CD14-positive monocyte (primary cell): ENCODE measurements around the gene GNG5. TPM values are rescaled to one million over a fixed set of nuclear protein-coding genes. Genes with fewer than 3 reads are reported as not detected.
A peak's percentile ranks its signal among the peaks of the same experiment; 100 is the strongest.

Source experiments
- DNase-seq, 3 donors: peaks; one replicate each; pipeline ENCODE4 v3.0.0-alpha.2; 2011 to 2022
- H2AFZ ChIP-seq: 2 replicates; pipeline ENCODE4 v1.6.0; 2012; ENCODE audit warnings: mild to moderate bottlenecking, low read depth, low read length, inconsistent platforms; ENCODE audit not compliant: insufficient read depth, poor library complexity, severe bottlenecking
- H3K27ac ChIP-seq, 2 donors: 1 replicate in 1 of 2; 2 replicates in 1 of 2; pipeline ENCODE4 v1.5.1; 2012 to 2013; ENCODE audit warnings: low read length in 2 of 2, control low read depth in 1 of 2, inconsistent platforms in 1 of 2, low read depth in 1 of 2, mild to moderate bottlenecking in 1 of 2
- H3K27me3 ChIP-seq, 2 donors: one replicate each; pipeline versions ENCODE4 v1.6.0 to v1.6.1; 2011 to 2013; ENCODE audit warnings: low read length in 2 of 2; ENCODE audit not compliant: control insufficient read depth in 2 of 2, insufficient read depth in 2 of 2
- H3K36me3 ChIP-seq, 2 donors: replicated peaks in 1 of 2; 1 replicate in 1 of 2; 2 replicates in 1 of 2; pipeline versions ENCODE4 v1.5.1 to v1.6.1; 2012 to 2013; ENCODE audit warnings: low read length in 2 of 2, control low read depth in 1 of 2, inconsistent platforms in 1 of 2, mild to moderate bottlenecking in 1 of 2; ENCODE audit not compliant: insufficient read depth in 2 of 2, control insufficient read depth in 1 of 2
- H3K4me1 ChIP-seq, 2 donors: 1 replicate in 1 of 2; 2 replicates in 1 of 2; pipeline versions ENCODE4 v1.5.1 to v1.6.1; 2012 to 2013; ENCODE audit warnings: low read length in 2 of 2, control low read depth in 1 of 2, inconsistent platforms in 1 of 2, mild to moderate bottlenecking in 1 of 2, moderate library complexity in 1 of 2; ENCODE audit not compliant: insufficient read depth in 2 of 2, control insufficient read depth in 1 of 2
- H3K4me2 ChIP-seq: replicated peaks from 2 replicates; pipeline ENCODE3; 2012; ENCODE audit warnings: low read length, moderate library complexity, mild to moderate bottlenecking; ENCODE audit not compliant: poor library complexity, severe bottlenecking; ENCODE audit errors: extremely low read depth
- H3K4me3 ChIP-seq, 3 experiments: fragments of 200-600 bp in 1 of 3; sonication (generic) in 1 of 3; replicated peaks in 1 of 3; 1 replicate in 2 of 3; 2 replicates in 1 of 3; pipeline ENCODE4 v1.5.1; 2011 to 2013; ENCODE audit warnings: low read length in 3 of 3, mild to moderate bottlenecking in 3 of 3, control low read depth in 2 of 3, low read depth in 2 of 3, inconsistent platforms in 1 of 3, moderate library complexity in 1 of 3
- H3K79me2 ChIP-seq: 2 replicates; pipeline ENCODE4 v1.6.0; 2012; ENCODE audit warnings: mild to moderate bottlenecking, control low read depth, inconsistent platforms, low read length, moderate library complexity; ENCODE audit not compliant: insufficient read depth
- H3K9ac ChIP-seq: 2 replicates; pipeline ENCODE4 v1.6.0; 2017; ENCODE audit warnings: low read length, mild to moderate bottlenecking; ENCODE audit not compliant: insufficient read depth, poor library complexity, severe bottlenecking
- H3K9me3 ChIP-seq, 2 donors: replicated peaks in 1 of 2; 1 replicate in 1 of 2; 2 replicates in 1 of 2; pipeline versions ENCODE4 v1.5.1 to v1.6.1; 2012 to 2013; ENCODE audit warnings: low read length in 2 of 2, control low read depth in 1 of 2; ENCODE audit not compliant: control insufficient read depth in 1 of 2, insufficient read depth in 1 of 2
- H4K20me1 ChIP-seq: 2 replicates; pipeline ENCODE4 v1.6.0; 2012; ENCODE audit warnings: mild to moderate bottlenecking, low read length, control low read depth, moderate library complexity; ENCODE audit not compliant: insufficient read depth
- H3K27ac Mint-ChIP-seq, 7 donors: one replicate each; pipeline ENCODE4 v1.8.0; 2020; ENCODE audit warnings: mild to moderate bottlenecking in 7 of 7, mixed read lengths in 7 of 7, moderate library complexity in 6 of 7, inconsistent platforms in 2 of 7
- H3K27me3 Mint-ChIP-seq, 3 donors: one replicate each; pipeline ENCODE4 v1.8.0; 2021 to 2022; ENCODE audit warnings: low read depth in 3 of 3, mild to moderate bottlenecking in 3 of 3, mixed read lengths in 3 of 3, moderate library complexity in 3 of 3, inconsistent platforms in 1 of 3
- H3K36me3 Mint-ChIP-seq, 2 donors: one replicate each; pipeline ENCODE4 v1.8.0; 2020; ENCODE audit warnings: mixed read lengths in 2 of 2, inconsistent platforms in 1 of 2, mild to moderate bottlenecking in 1 of 2
- H3K4me1 Mint-ChIP-seq: one replicate; pipeline ENCODE4 v1.8.0; 2020; ENCODE audit warnings: mild to moderate bottlenecking, mixed read lengths
- H3K4me3 Mint-ChIP-seq, 2 donors: one replicate each; pipeline ENCODE4 v1.8.0; 2020; ENCODE audit warnings: mild to moderate bottlenecking in 2 of 2, mixed read lengths in 2 of 2, moderate library complexity in 1 of 2
- H3K9me3 Mint-ChIP-seq, 7 donors: one replicate each; pipeline ENCODE4 v1.8.0; 2020 to 2022; ENCODE audit warnings: mixed read lengths in 7 of 7, mild to moderate bottlenecking in 6 of 7, moderate library complexity in 6 of 7, inconsistent platforms in 2 of 7
- WGBS: methylation state at CpG from one replicate; pipeline ENCODE4 v1.1.5; 2013; ENCODE audit warnings: missing lambda C conversion rate; ENCODE audit not compliant: insufficient coverage; 5-methylcytosine and 5-hydroxymethylcytosine counted together
- intact Hi-C, 2 donors: fragments of 100-400 bp; cut with micrococcal nuclease; formaldehyde crosslinking; loops; one replicate each; pipeline versions ENCODE4 v1.15.0 to v1.15.1; 2023
- polyA plus RNA-seq, 3 donors: library from polyadenylated mRNA; depleted of rRNA in 1 of 3; unstranded in 2 of 3; stranded (reverse) in 1 of 3; fragments of 300-500 nt in 2 of 3; fragments of >200 nt in 1 of 3; fragmentation: Illumina TruSeq in 2 of 3; gene quantifications; 1 replicate in 2 of 3; 2 replicates in 1 of 3; pipeline ENCODE4 v1.2.3, GENCODE V29; 2012 to 2021
- TF ChIP-seq, protein P1 (sequence below): fragments of 200-600 bp; IDR thresholded peaks from one replicate; pipeline ENCODE4 v1.8.0; 2022; ENCODE audit warnings: antibody characterized with exemption, mild to moderate bottlenecking

The GNG5 gene
- polyA plus RNA-seq, 3 donors = 135 to 555 (median 377) TPM

DNA sequence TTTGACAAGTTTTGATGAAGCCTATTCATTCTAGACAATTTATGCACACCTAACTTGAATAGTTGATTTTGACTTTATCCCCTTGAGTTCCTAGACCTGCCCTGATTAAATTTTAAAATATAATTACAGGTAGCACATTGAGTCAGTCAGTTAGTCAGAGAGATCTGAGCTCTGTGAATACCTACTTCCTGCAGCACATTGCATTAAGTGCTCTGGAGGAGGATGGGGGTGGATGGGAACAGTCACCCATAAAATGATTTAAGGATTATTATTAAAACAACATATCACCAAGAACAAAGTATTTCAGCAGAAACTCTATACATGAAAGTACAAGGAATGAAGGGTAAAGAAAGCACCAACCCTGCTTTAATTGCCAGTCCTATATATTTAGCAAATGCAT is 39.1 kb downstream of the GNG5 start:
- Histone ChIP-seq H4K20me1 (no peaks in the 10 kb centered on the region), H3K4me3 (no peak overlapping the region), H2AFZ (no peak overlapping the region), H3K4me1 (no peaks in the 10 kb centered on the region), H3K79me2 (no peaks in the 10 kb centered on the region), H3K4me2 (no peak overlapping the region), H3K27me3 (peaks cover 26 to 27% of the 10 kb centered on the region in 2 donors), H3K9ac (no peak overlapping the region), H3K9me3 (no peaks in the 10 kb centered on the region), H3K36me3 (no peaks in the 10 kb centered on the region), H3K27ac (no peak overlapping the region)
- Mint-ChIP-seq H3K4me1 (no peaks in the 10 kb centered on the region), H3K27me3 (peaks cover 16 to 20% (median 19%) of the 10 kb centered on the region in 3 donors), H3K4me3 (no peak overlapping the region), H3K36me3 (no peaks in the 10 kb centered on the region), H3K27ac (no peak overlapping the region), H3K9me3 (no peaks in the 10 kb centered on the region)
- TF ChIP-seq, protein P1, sequence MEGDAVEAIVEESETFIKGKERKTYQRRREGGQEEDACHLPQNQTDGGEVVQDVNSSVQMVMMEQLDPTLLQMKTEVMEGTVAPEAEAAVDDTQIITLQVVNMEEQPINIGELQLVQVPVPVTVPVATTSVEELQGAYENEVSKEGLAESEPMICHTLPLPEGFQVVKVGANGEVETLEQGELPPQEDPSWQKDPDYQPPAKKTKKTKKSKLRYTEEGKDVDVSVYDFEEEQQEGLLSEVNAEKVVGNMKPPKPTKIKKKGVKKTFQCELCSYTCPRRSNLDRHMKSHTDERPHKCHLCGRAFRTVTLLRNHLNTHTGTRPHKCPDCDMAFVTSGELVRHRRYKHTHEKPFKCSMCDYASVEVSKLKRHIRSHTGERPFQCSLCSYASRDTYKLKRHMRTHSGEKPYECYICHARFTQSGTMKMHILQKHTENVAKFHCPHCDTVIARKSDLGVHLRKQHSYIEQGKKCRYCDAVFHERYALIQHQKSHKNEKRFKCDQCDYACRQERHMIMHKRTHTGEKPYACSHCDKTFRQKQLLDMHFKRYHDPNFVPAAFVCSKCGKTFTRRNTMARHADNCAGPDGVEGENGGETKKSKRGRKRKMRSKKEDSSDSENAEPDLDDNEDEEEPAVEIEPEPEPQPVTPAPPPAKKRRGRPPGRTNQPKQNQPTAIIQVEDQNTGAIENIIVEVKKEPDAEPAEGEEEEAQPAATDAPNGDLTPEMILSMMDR = no peak
- no peak for DNase-seq
- intact Hi-C loops = no loop called here

DNA sequence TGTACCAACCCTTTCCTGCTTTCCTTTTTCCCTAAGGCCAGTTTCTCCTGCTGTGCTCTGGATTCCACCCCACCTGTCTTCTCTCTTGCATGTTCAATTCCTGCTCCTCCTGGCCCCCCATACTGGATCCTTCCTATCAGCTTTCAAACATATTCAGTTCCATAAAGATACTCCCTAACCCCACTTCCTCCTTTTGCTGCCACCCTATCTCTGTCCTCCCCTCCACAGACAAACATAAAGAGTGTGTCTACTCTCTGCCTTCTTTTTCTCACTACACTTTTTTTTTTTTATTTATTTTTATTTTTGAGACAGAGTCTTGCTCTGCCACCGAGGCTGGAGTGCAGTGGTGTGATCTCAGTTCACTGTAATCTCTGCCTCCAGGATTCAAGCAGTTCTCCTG is 44.3 kb downstream of the GNG5 start:
- Mint-ChIP-seq H3K9me3 (peaks cover 0 to 2% (median 0%) of the 10 kb centered on the region in 7 donors), H3K27me3 (peaks cover 3 to 8% (median 5%) of the 10 kb centered on the region in 3 donors), H3K36me3 (no peaks in the 10 kb centered on the region), H3K4me1 (peaks cover 26% of the 10 kb centered on the region), H3K27ac (peak overlapping the region in 2 of 7 donors; percentile 2 to 57), H3K4me3 (no peak overlapping the region)
- Histone ChIP-seq H3K27ac (no peak overlapping the region), H3K4me1 (peaks cover 16 to 21% of the 10 kb centered on the region in 2 donors), H3K9me3 (no peaks in the 10 kb centered on the region), H3K4me3 (no peak overlapping the region), H2AFZ (no peak overlapping the region), H4K20me1 (no peaks in the 10 kb centered on the region), H3K9ac (no peak overlapping the region), H3K27me3 (no peaks in the 10 kb centered on the region), H3K79me2 (no peaks in the 10 kb centered on the region), H3K36me3 (no peaks in the 10 kb centered on the region), H3K4me2 (no peak overlapping the region)
- intact Hi-C loops = no loop called here
- 100% methylated on average over 1 of the region's 1 CpG for WGBS
- no peak for DNase-seq
- TF ChIP-seq, protein P1 = no peak
